GM21619 (cell line): ENCODE results near the gene ARHGAP33.
"Not testable (repeated sequence)": the region's sequence is repeated elsewhere in the genome, so short reads cannot be mapped to it uniquely, and the experiment has no call there.

Experiments used
- ATAC-seq: cut with Tn5 transposase; IDR thresholded peaks from one replicate; pipeline ENCODE4 v1.9.1; 2021; ENCODE audit not compliant: unreplicated experiment

ARHGAP33 gene

DNA sequence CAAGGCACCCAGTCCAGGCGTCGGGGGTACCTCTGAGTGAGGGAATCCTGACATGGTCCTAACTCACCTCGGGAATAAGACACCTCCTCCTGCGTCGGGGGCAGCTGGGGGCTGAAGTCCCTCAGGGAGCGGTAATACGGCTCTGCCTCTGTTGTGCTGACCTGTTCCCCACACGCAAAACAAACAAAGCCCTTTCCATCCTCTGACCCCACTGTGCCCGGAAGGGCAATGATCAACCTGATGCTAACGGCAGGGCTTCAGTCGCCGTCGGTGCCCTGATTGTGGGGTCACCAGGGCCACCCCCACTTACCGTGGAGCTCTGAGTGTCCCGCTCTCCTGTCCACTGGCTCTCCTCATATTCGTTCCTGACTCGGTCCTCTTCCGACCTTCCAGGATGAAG lies 55.6 kb downstream of the ARHGAP33 start:
- ATAC-seq, result no peak

DNA sequence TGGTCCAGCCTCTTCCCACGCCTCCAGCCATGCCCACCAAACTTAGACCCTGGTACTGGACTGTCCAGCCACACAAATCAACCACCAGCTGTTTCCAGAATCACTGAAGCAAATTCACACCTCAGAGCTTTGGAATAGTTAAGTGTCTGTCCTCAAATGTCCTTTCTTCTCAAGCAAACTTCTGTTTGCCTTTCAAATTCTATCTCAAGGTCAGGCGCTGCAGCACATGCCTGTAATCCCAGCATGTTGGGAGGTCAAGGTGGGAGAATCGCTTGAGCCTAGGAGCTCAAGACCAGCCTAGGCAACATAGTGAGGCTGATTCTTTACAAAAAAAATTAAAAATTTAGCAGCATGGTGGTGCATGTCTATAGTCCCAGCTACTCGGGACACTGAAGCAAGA lies 56.7 kb downstream of the ARHGAP33 start:
- no peak for ATAC-seq

- no peak for ATAC-seq
These were observed 58.6 kb downstream of the ARHGAP33 start for GRCh38 chr19:35833972-35834371.

DNA sequence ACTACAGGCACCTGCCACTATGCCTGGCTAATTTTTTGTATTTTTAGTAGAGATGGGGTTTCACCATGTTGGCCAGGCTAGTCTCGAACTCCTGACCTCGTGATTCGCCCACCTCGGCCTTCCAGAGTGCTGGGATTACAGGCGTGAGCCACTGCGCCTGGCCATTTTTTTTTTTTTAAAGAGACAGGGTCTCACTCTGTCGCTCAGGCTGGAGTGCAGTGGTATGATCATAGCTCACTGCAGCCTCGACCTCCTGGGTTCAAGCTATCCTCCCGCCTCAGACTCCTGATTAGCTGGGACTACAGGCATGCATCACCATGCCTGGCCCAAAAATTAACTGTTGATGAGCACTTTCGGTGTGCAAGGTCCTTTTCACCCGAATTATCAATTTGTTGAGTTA lies 60.7 kb downstream of the ARHGAP33 start:
- not testable (repeated sequence) for ATAC-seq
